HepG2 (cell line): ENCODE data around the gene APC2. TPM values are rescaled to one million over a fixed set of nuclear protein-coding genes. Genes with fewer than 3 reads are reported as not detected.

ENCODE experiments used
- AGO1 ChIP-seq: fragments of 200-400 bp; formaldehyde crosslinking; IDR thresholded peaks from 2 replicates; pipeline ENCODE4 v1.6.1; 2017; ENCODE audit warnings: mild to moderate bottlenecking, low read depth, low read length, moderate library complexity; ENCODE audit not compliant: poor library complexity, severe bottlenecking
- ARHGAP35 ChIP-seq: sonication (generic); formaldehyde crosslinking; IDR thresholded peaks from 2 replicates; pipeline ENCODE4 v1.9.0; 2022; ENCODE audit warnings: mild to moderate bottlenecking, inconsistent platforms, moderate library complexity, missing genetic modification reagents, borderline replicate concordance
- ARNT2 ChIP-seq: sonication (generic); formaldehyde crosslinking; IDR thresholded peaks from 2 replicates; pipeline ENCODE4 v1.8.0; 2022; ENCODE audit warnings: mild to moderate bottlenecking, low read depth, missing genetic modification reagents, moderate library complexity
- FOXA1 ChIP-seq, 2 experiments: fragments of 450-650 bp in 1 of 2; sonication (generic) in 1 of 2; formaldehyde crosslinking in 1 of 2; IDR thresholded peaks; 2 replicates each; pipeline versions ENCODE4 v1.4.0 to v1.6.1; 2016 to 2020; ENCODE audit warnings: missing genetic modification reagents in 1 of 2
- GZF1 ChIP-seq: sonication (generic); formaldehyde crosslinking; IDR thresholded peaks from 2 replicates; pipeline ENCODE4 v1.5.1; 2020; ENCODE audit warnings: mild to moderate bottlenecking, missing genetic modification reagents
- HDAC1 ChIP-seq: sonication (generic); formaldehyde crosslinking; IDR thresholded peaks from 2 replicates; pipeline ENCODE4 v1.5.1; 2020; ENCODE audit warnings: mild to moderate bottlenecking, missing genetic modification reagents
- NBN ChIP-seq: fragments of 450-650 bp; conservative IDR thresholded peaks from 2 replicates; pipeline ENCODE4 v1.6.1; 2017
- PAX8 ChIP-seq: sonication (generic); formaldehyde crosslinking; IDR thresholded peaks from 2 replicates; pipeline ENCODE4 v1.8.0; 2022; ENCODE audit warnings: mild to moderate bottlenecking, missing genetic modification reagents, borderline replicate concordance
- PHF8 ChIP-seq: sonication (generic); formaldehyde crosslinking; IDR thresholded peaks from 2 replicates; pipeline ENCODE4 v1.5.0; 2020; ENCODE audit warnings: missing genetic modification reagents
- RXRA ChIP-seq: sonication (generic); formaldehyde crosslinking; IDR thresholded peaks from 2 replicates; pipeline ENCODE4 v1.5.1; 2020; ENCODE audit warnings: missing genetic modification reagents
- SAP130 ChIP-seq: IDR thresholded peaks from 2 replicates; pipeline ENCODE4 v1.6.1; 2016; ENCODE audit warnings: low read depth
- SKI ChIP-seq: fragments of 450-650 bp; IDR thresholded peaks from one replicate; pipeline ENCODE4 v1.6.1; 2018; ENCODE audit warnings: mild to moderate bottlenecking; ENCODE audit not compliant: partially characterized antibody
- TBX3 ChIP-seq: fragments of 450-650 bp; IDR thresholded peaks from 2 replicates; pipeline ENCODE4 v1.6.1; 2017; ENCODE audit warnings: antibody characterized with exemption, mild to moderate bottlenecking, inconsistent platforms, borderline replicate concordance
- ZNF256 ChIP-seq: sonication (generic); formaldehyde crosslinking; conservative IDR thresholded peaks from 2 replicates; pipeline ENCODE4 v1.4.0; 2020; ENCODE audit warnings: missing genetic modification reagents
- ZNF329 ChIP-seq: sonication (generic); formaldehyde crosslinking; IDR thresholded peaks from 2 replicates; pipeline ENCODE4 v1.9.0; 2021; ENCODE audit warnings: low read depth, mild to moderate bottlenecking, missing genetic modification reagents
- ZNF431 ChIP-seq: sonication (generic); formaldehyde crosslinking; IDR thresholded peaks from 2 replicates; pipeline ENCODE4 v1.9.0; 2022; ENCODE audit warnings: missing genetic modification reagents, low read depth, mild to moderate bottlenecking, borderline replicate concordance
- ZNF619 ChIP-seq: sonication (generic); formaldehyde crosslinking; IDR thresholded peaks from 2 replicates; pipeline ENCODE4 v1.4.0; 2020; ENCODE audit warnings: mild to moderate bottlenecking, missing genetic modification reagents
- ZZZ3 ChIP-seq: sonication (generic); formaldehyde crosslinking; IDR thresholded peaks from 2 replicates; pipeline ENCODE4 v1.4.0; 2020; ENCODE audit warnings: missing genetic modification reagents, mild to moderate bottlenecking, borderline replicate concordance
- polyA plus RNA-seq, 8 experiments: library from polyadenylated mRNA; depleted of rRNA in 3 of 8; stranded (reverse) in 7 of 8; unstranded in 1 of 8; fragments of >200 nt; fragmentation: Illumina TruSeq in 4 of 8; extraction: Trizol in 4 of 8; gene quantifications; 2 replicates each; pipeline versions ENCODE4 v1.2.1 to v1.2.3, GENCODE V29; 2011 to 2016; ENCODE audit warnings: low read depth in 4 of 8, missing spikeins in 1 of 8, mixed read lengths in 1 of 8; ENCODE audit not compliant: insufficient read depth in 1 of 8
- total RNA-seq, 5 experiments: library from RNA; depleted of rRNA; stranded (reverse); fragments of >200 nt; fragmentation: Illumina TruSeq; extraction: Trizol; gene quantifications; 2 replicates each; pipeline ENCODE4 v1.2.3, GENCODE V29; 2016; ENCODE audit warnings: low read depth in 1 of 5
- TF ChIP-seq, protein P1 (sequence below): sonication (generic); formaldehyde crosslinking; IDR thresholded peaks from 2 replicates; pipeline ENCODE4 v1.8.0; 2022; ENCODE audit warnings: missing genetic modification reagents, low read depth, mild to moderate bottlenecking, borderline replicate concordance
- TF ChIP-seq, protein P2 (sequence below): sonication (generic); formaldehyde crosslinking; IDR thresholded peaks from 2 replicates; pipeline ENCODE4 v1.5.1; 2020; ENCODE audit warnings: missing genetic modification reagents, mild to moderate bottlenecking, borderline replicate concordance
- TF ChIP-seq, protein P3 (sequence below): IDR thresholded peaks from 2 replicates; pipeline ENCODE4 v1.4.0; 2020; ENCODE audit warnings: mild to moderate bottlenecking, missing genetic modification reagents
- TF ChIP-seq, protein P4 (sequence below): IDR thresholded peaks from 2 replicates; pipeline ENCODE4 v1.6.1; 2016; ENCODE audit warnings: mild to moderate bottlenecking

The APC2 gene
- total and polyA plus RNA-seq, 2 of the 13 experiments (the other 11 are each of a cell fraction or from before 2014, with no cell fraction given) = 0.08 to 0.22 TPM

DNA sequence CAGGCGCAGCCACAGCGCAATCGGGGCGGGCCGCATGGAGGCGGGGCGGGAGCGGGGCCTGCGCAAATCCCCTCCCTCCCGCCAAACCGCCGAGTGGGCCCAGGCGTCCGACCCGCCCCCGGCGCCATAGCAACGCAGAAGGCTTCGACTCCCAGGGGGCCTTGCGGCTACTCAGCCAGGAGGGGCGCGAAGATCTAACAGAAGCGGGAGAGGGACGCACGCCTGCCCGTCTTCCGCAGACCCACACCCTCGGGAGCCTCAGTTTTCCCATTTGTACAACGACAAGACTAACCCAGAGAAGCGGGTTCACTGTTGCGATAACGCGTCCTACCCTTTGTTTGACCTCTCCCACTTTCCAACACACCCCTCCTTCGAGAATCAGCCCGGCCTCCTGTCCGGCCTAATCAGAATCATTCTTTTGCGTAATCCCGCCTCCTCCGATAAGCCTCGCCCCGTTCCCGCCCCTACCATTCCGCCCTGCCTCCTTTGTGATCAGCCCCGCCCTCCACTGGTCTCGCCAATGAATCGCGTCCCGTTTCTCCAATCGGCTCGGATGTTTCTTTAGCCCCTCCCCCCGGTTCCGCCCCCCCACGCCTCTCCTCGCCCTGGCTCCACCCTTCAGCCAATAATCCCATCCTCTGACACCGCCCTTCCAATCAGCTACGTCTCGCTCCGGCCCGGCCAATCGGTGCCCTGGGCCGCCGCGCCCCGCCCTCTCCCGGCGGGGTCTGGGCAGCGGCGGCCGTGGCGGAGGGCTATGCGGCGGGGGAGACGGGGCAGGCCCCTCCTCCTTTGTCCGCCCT lies 40.6 kb downstream of the APC2 start, which contains the start of gene PCSK4 (continued):
- TF ChIP-seq PHF8 (CRISPR knock-in tag) = peak; percentile 14; the same call in 1 of the 2 replicates
- TF ChIP-seq SAP130 (CRISPR knock-in tag) = peak; percentile 97
- TF ChIP-seq TBX3 = no peak; the same call in 1 of the 2 replicates
- TF ChIP-seq SKI = no peak
- TF ChIP-seq ZNF329 (CRISPR knock-in tag) = no peak
- TF ChIP-seq, protein P1, sequence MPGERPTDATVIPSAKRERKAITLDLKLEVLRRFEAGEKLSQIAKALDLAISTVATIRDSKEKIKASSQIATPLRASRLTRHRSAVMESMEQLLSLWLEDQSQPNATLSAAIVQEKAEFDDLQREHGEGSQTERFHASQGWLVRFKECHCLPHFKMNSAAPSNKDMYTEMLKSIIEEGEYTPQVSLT (CRISPR knock-in tag) = no peak
- no peak for TF ChIP-seq AGO1
- TF ChIP-seq, protein P2, sequence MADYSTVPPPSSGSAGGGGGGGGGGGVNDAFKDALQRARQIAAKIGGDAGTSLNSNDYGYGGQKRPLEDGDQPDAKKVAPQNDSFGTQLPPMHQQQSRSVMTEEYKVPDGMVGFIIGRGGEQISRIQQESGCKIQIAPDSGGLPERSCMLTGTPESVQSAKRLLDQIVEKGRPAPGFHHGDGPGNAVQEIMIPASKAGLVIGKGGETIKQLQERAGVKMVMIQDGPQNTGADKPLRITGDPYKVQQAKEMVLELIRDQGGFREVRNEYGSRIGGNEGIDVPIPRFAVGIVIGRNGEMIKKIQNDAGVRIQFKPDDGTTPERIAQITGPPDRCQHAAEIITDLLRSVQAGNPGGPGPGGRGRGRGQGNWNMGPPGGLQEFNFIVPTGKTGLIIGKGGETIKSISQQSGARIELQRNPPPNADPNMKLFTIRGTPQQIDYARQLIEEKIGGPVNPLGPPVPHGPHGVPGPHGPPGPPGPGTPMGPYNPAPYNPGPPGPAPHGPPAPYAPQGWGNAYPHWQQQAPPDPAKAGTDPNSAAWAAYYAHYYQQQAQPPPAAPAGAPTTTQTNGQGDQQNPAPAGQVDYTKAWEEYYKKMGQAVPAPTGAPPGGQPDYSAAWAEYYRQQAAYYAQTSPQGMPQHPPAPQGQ (CRISPR knock-in tag) = no peak
- TF ChIP-seq ARNT2 = peak; percentile 65
- TF ChIP-seq, protein P3, sequence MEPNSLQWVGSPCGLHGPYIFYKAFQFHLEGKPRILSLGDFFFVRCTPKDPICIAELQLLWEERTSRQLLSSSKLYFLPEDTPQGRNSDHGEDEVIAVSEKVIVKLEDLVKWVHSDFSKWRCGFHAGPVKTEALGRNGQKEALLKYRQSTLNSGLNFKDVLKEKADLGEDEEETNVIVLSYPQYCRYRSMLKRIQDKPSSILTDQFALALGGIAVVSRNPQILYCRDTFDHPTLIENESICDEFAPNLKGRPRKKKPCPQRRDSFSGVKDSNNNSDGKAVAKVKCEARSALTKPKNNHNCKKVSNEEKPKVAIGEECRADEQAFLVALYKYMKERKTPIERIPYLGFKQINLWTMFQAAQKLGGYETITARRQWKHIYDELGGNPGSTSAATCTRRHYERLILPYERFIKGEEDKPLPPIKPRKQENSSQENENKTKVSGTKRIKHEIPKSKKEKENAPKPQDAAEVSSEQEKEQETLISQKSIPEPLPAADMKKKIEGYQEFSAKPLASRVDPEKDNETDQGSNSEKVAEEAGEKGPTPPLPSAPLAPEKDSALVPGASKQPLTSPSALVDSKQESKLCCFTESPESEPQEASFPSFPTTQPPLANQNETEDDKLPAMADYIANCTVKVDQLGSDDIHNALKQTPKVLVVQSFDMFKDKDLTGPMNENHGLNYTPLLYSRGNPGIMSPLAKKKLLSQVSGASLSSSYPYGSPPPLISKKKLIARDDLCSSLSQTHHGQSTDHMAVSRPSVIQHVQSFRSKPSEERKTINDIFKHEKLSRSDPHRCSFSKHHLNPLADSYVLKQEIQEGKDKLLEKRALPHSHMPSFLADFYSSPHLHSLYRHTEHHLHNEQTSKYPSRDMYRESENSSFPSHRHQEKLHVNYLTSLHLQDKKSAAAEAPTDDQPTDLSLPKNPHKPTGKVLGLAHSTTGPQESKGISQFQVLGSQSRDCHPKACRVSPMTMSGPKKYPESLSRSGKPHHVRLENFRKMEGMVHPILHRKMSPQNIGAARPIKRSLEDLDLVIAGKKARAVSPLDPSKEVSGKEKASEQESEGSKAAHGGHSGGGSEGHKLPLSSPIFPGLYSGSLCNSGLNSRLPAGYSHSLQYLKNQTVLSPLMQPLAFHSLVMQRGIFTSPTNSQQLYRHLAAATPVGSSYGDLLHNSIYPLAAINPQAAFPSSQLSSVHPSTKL (CRISPR knock-in tag) = 0 out of 2 replicates have a peak, but pooled peaks have one; percentile 16
- no peak for TF ChIP-seq GZF1 (CRISPR knock-in tag)
- TF ChIP-seq ZNF431 (CRISPR knock-in tag) = no peak
- no peak for TF ChIP-seq ZNF256 (CRISPR knock-in tag)
- TF ChIP-seq PAX8 = no peak
- TF ChIP-seq ARHGAP35 (CRISPR knock-in tag) = no peak
- TF ChIP-seq, protein P4, sequence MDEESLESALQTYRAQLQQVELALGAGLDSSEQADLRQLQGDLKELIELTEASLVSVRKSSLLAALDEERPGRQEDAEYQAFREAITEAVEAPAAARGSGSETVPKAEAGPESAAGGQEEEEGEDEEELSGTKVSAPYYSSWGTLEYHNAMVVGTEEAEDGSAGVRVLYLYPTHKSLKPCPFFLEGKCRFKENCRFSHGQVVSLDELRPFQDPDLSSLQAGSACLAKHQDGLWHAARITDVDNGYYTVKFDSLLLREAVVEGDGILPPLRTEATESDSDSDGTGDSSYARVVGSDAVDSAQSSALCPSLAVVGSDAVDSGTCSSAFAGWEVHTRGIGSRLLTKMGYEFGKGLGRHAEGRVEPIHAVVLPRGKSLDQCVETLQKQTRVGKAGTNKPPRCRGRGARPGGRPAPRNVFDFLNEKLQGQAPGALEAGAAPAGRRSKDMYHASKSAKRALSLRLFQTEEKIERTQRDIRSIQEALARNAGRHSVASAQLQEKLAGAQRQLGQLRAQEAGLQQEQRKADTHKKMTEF (CRISPR knock-in tag) = peak; percentile 65; the same call in 1 of the 2 replicates
- TF ChIP-seq NBN = no peak
- TF ChIP-seq ZZZ3 (CRISPR knock-in tag) = no peak
- TF ChIP-seq HDAC1 (CRISPR knock-in tag) = peak; percentile 47
- no peak for TF ChIP-seq FOXA1 (IDR thresholded peaks at IDR 0.05)
- no peak for TF ChIP-seq FOXA1 (CRISPR knock-in tag; IDR thresholded peaks at IDR 0.05)
- peak; percentile 73; the same call in 1 of the 2 replicates for TF ChIP-seq RXRA (CRISPR knock-in tag)
- TF ChIP-seq ZNF619 (CRISPR knock-in tag) = no peak
